Measurements from ENCODE around the gene ARID1B.

- no peak for TF ChIP-seq ZBTB49 (CRISPR knock-in tag; IDR thresholded peaks at IDR 0.05; ENCODE audit: borderline replicate concordance)
- TF ChIP-seq SP1 (IDR thresholded peaks at IDR 0.05) = no peak
- no peak for TF ChIP-seq SP1 (CRISPR knock-in tag; IDR thresholded peaks at IDR 0.05)
- TF ChIP-seq ZKSCAN1 (IDR thresholded peaks at IDR 0.05; ENCODE audit: low read length) = no peak
- no peak for TF ChIP-seq ZFP82 (CRISPR knock-in tag; IDR thresholded peaks at IDR 0.05; ENCODE audit: borderline replicate concordance)
- no peak for TF ChIP-seq ZNF607 (CRISPR knock-in tag; IDR thresholded peaks at IDR 0.05; ENCODE audit: borderline replicate concordance)
- no peak for TF ChIP-seq NFE2 (CRISPR knock-in tag; IDR thresholded peaks at IDR 0.05)
- TF ChIP-seq CTCF (CRISPR knock-in tag; IDR thresholded peaks at IDR 0.05) = no peak
- no peak for TF ChIP-seq GABPA (IDR thresholded peaks at IDR 0.05; ENCODE audit: low read depth, low read length)
- TF ChIP-seq GABPA (CRISPR knock-in tag; IDR thresholded peaks at IDR 0.05; ENCODE audit: low read depth) = no peak
- no peak for TF ChIP-seq KLF16 (CRISPR knock-in tag; IDR thresholded peaks at IDR 0.05)
- no peak for TF ChIP-seq MNT (IDR thresholded peaks at IDR 0.05)
- TF ChIP-seq DMAP1 (CRISPR knock-in tag; IDR thresholded peaks at IDR 0.05) = no peak
- TF ChIP-seq DDIT3 (CRISPR knock-in tag; IDR thresholded peaks at IDR 0.05) = no peak
Measured at GRCh38 chr6:157086632-157087031, 309.5 kb downstream of the ARID1B start.
